Coronary artery (tissue), 2 donors: Measurements from ENCODE around the gene CPNE7.

ENCODE experiments used
- DNase-seq: peaks from one replicate; pipeline ENCODE4 v3.0.0-alpha.2; 2017; ENCODE audit warnings: low spot score
- H3K27ac ChIP-seq, 2 donors: fragments of 200-600 bp; sonication (generic); one replicate each; pipeline ENCODE4 v1.5.1; 2016 to 2019
- H3K4me3 ChIP-seq: fragments of 200-600 bp; sonication (generic); 2 replicates; pipeline ENCODE4 v1.5.1; 2016; ENCODE audit warnings: mild to moderate bottlenecking, moderate library complexity
- TF ChIP-seq, protein P1 (sequence below): fragments of 200-600 bp; sonication (generic); IDR thresholded peaks from one replicate; pipeline ENCODE4 v1.5.1; 2019; ENCODE audit warnings: antibody characterized with exemption

The CPNE7 gene

DNA sequence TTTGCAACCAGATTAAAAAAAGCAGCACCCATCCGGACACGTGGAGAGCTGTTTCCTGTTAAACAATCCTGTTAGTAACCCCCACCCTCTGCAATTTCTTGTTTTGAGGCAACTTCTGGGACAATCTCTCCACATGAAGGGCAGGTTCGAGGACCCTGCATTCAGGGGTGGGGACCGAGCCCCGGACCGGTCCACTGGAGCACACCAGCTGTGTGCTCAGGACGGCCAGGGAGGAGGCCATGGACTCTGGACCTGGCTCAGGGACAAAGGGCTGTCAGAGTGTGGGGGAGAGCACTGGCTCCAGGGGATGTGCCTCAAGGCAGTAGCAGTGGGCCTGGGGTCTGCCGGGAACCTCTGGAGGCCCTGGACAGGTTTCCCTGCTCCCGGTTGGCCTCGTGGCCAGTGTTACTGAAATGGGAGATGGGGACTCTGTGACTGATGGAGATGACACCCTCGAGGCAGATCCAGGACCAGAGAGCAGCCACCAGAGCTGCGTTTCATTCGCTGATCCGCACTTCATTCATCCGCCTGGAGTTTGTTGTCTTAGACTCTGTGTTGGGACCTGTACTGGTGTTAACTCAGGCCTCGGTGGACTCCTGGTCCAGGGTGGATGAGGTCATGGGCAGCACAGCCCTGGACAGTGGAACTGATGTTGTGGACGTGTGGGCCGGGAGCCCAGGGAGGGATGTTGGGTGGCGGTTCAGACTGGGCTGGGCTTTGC lies 2.9 kb upstream of the CPNE7 start:
- Histone ChIP-seq H3K27ac (no peak overlapping the region), H3K4me3 (no peak overlapping the region)
- TF ChIP-seq, protein P1, sequence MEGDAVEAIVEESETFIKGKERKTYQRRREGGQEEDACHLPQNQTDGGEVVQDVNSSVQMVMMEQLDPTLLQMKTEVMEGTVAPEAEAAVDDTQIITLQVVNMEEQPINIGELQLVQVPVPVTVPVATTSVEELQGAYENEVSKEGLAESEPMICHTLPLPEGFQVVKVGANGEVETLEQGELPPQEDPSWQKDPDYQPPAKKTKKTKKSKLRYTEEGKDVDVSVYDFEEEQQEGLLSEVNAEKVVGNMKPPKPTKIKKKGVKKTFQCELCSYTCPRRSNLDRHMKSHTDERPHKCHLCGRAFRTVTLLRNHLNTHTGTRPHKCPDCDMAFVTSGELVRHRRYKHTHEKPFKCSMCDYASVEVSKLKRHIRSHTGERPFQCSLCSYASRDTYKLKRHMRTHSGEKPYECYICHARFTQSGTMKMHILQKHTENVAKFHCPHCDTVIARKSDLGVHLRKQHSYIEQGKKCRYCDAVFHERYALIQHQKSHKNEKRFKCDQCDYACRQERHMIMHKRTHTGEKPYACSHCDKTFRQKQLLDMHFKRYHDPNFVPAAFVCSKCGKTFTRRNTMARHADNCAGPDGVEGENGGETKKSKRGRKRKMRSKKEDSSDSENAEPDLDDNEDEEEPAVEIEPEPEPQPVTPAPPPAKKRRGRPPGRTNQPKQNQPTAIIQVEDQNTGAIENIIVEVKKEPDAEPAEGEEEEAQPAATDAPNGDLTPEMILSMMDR = no peak
- DNase-seq = no peak

DNA sequence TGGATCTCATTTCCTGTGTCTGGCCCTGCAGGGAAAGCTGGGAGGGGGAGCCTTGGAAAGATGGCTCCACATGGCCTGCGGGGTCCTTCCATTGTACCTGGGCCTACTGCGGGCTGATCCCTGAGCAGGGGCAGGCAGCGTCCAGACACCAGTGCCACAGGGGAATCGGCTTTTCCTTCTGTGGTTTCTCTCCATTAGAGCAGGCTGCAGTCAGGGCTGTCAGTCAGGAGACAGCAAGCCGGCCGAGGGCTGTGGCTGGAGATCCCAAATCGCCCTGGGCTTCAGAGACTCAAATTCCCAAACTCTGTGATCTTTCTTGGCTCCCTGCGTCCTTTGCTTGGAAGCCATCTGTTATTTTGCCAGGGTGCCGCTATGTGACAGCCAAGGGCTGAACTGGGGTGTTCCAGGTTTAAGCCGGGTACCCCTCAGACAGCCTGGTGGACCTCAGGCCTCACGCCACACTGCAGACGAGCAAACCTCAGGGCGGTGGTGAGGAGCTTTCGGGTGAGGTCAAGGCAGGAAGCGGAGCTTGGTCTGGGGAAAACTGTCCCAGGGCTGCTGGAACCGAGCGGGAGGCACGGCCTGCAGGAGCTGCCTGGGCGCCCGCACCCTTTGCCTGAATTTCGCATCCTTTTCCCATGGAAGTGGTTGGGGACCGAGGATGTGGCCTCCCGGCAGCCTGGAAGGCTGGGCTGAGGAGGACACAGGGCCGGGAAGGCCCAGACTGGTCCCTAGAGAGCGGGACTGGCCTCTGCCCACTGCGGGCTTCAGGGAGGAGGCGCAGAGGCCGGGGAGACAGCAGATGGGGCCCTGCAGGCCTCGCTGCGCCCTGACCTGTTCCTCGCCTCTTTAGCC lies 1.5 kb upstream of the CPNE7 start:
- Histone ChIP-seq H3K4me3 (peak overlapping the region; percentile 62), H3K27ac (no peak overlapping the region)
- no peak for DNase-seq
- TF ChIP-seq, protein P1 = no peak

DNA sequence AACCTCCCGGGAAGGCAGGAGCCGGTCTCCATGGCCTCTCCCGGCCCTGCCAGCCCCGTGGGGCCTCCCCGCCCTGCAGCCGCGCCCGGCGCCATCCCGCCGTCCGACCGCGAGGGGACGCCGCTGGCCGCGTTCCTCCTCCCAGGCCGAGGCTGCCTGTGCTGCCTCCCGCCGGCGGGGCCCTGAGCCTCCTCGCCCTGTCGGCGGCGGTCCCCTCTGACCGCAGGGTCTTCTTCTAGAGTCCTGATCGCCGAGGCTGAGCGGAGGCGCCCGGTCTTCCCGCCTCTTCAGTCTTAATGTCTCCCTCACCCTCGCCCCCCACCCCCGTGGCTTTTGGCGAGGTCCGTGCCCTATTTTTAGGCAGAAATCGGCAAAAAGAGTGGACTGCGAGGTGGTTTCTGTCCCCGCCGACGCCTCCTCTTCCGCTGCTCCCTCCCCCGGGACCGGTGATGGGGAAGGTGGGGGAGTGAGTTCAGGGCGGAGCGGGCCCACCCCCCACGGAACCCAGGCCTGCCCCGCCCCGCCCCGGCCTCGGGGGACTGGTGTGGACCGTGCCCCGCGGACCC lies 794 bp upstream of the CPNE7 start:
- TF ChIP-seq, protein P1 = peak; percentile 18
- no peak overlapping the region for H3K27ac ChIP-seq
- no peak for DNase-seq
- H3K4me3 ChIP-seq = peak overlapping the region; percentile 62

DNA sequence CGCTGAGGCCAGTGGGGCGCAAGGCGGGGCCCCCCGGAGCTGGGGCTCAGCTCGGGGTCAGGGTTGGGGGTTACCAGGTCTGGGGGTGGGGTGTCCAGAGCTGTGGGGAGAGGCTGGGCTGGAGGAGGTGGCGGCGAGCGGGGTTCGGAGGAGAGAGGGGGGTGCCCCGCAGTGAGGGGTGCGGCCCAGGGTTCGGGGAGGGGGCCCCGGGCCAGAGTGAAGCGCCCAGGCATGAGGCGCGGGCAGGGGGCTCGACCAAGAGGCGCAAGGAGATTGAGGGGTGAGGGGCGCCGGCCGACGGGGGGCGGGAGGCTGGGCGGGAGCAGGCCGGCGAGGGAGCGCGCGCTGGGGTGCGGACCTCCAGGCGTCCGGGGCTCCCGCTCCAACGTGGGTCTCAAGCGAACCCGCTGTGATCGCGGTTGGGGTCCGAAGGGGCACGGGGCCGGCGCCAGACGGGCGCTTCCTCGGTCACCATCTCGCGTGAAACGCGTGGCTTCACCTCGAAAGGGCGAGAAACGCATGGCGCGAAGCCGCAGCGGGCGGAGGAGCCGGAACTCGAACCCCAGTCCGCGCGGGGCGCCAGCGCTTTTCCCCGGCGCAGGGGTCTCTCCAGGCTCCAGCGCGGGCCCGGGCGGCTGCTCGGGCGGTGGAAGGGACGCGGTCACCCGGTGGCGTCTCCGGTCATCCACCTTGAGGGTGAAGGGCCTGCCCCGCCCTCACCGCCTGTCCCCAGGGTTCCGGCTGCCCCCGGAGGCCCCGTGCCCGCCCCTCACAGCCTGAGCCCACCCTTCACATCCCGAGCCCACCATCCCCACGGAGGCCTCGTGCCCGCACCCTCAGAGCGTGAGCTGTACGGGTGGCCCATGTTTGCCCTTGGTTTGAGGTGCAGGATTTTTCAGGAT lies 846 bp downstream of the CPNE7 start:
- Histone ChIP-seq H3K27ac (no peak overlapping the region), H3K4me3 (peak overlapping the region; percentile 62)
- TF ChIP-seq, protein P1 = no peak
- DNase-seq = no peak

DNA sequence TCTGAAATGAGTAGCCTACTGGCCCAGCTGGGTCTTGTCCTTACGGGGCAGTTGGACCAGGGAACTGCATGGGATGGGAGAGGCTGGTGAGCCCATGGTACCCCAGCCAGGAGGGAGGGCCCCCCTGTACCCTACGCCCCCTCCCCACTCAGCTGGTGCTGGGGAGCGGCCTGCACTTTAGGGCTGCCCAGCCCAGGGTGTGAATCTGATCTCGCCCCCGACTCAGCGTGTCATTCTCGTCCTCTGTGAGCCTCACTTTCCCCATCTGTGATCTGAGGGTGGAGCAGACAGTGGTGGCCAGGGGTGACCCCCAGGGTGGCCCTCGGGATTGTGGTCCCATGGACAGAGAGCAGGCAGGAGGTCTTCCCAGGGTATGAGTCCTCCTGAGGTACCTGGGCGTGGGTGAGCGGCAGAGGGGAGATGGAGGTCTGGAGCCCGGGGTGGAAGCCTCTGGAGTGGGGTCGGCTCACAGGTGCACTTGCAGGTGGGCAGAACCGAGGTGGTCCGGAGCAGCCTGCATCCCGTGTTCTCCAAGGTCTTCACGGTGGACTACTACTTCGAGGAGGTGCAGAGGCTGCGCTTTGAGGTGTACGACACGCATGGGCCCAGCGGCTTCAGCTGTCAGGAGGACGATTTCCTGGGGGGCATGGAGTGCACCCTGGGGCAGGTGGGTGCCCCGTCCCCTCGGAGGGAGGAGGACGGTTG lies 1.6 kb downstream of the CPNE7 start:
- H3K27ac ChIP-seq = no peak overlapping the region
- no peak for DNase-seq
- TF ChIP-seq, protein P1 = no peak
- H3K4me3 ChIP-seq = no peak overlapping the region

DNA sequence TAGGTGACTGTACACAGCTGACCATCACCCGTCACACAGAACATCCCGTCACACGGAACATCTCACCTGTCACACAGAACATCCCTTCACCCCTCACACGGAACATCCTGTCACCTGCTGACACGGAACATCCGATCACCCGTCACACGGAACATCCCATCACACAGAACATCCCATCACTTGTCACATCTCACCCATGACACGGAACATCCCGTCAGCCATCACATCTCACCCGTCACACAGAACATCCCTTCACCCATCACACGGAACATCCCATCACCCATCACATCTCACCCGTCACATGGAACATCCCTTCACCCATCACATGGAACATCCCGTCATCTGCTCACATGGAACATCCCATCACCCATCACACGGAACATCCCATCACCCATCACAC lies 3.8 kb downstream of the CPNE7 start:
- no peak overlapping the region for H3K27ac ChIP-seq
- no peak overlapping the region for H3K4me3 ChIP-seq
- TF ChIP-seq, protein P1 = no peak
- DNase-seq = no peak
